Stimulated activated naive CD8-positive, alpha-beta T cell treated with anti-CD3 and anti-CD28 coated beads, Interleukin-15, amount 100 ng/mL, for 72 hours (primary cell): Measurements from ENCODE around the gene REN.

Experiments
- ATAC-seq: fragments of 150-1000 bp; cut with Tn5 transposase; 2 replicates; pipeline ENCODE4 v1.10.0; 2021; ENCODE audit warnings: mild to moderate bottlenecking, moderate library complexity
- DNase-seq, 2 donors: peaks; one replicate each; pipeline ENCODE4 v3.0.0; 2021 to 2022
- H3K27ac Mint-ChIP-seq, 2 donors: one replicate each; pipeline ENCODE4 v1.8.0; 2022; ENCODE audit warnings: mild to moderate bottlenecking in 2 of 2, mixed read lengths in 2 of 2, moderate library complexity in 2 of 2
- H3K27me3 Mint-ChIP-seq: one replicate; pipeline ENCODE4 v1.8.0; 2022; ENCODE audit warnings: mixed read lengths
- H3K4me1 Mint-ChIP-seq: one replicate; pipeline ENCODE4 v1.8.0; 2022; ENCODE audit warnings: mild to moderate bottlenecking, mixed read lengths
- H3K4me3 Mint-ChIP-seq, 2 donors: one replicate each; pipeline ENCODE4 v1.8.0; 2022; ENCODE audit warnings: mild to moderate bottlenecking in 2 of 2, mixed read lengths in 2 of 2, moderate library complexity in 1 of 2
- H3K9me3 Mint-ChIP-seq, 2 donors: one replicate each; pipeline ENCODE4 v1.8.0; 2022; ENCODE audit warnings: mixed read lengths in 2 of 2

The REN gene

GRCh38 chr1:204174958-204175357, 8.8 kb upstream of the REN start:
- peaks cover 20 to 38% of the 10 kb centered on the region in 2 donors for H3K9me3 Mint-ChIP-seq
- H3K27ac Mint-ChIP-seq = no peak overlapping the region
- no peaks in the 10 kb centered on the region for H3K4me1 Mint-ChIP-seq
- ATAC-seq (no peak), DNase-seq (no peak)
- H3K27me3 Mint-ChIP-seq = no peaks in the 10 kb centered on the region
- no peak overlapping the region for H3K4me3 Mint-ChIP-seq

- Mint-ChIP-seq H3K27ac (no peak overlapping the region), H3K9me3 (peaks cover 33 to 50% of the 10 kb centered on the region in 2 donors), H3K4me3 (no peak overlapping the region), H3K4me1 (no peaks in the 10 kb centered on the region), H3K27me3 (no peaks in the 10 kb centered on the region)
- DNase-seq (no peak), ATAC-seq (no peak)
Observed at GRCh38 chr1:204172404-204173029, 6.4 kb upstream of the REN start.

GRCh38 chr1:204171751-204172178, 5.6 kb upstream of the REN start:
- DNase-seq = no peak
- no peak for ATAC-seq
- Mint-ChIP-seq H3K27me3 (no peaks in the 10 kb centered on the region), H3K4me3 (no peak overlapping the region), H3K4me1 (no peaks in the 10 kb centered on the region), H3K27ac (no peak overlapping the region), H3K9me3 (peaks cover 37 to 55% of the 10 kb centered on the region in 2 donors)

- Mint-ChIP-seq H3K9me3 (peaks cover 37 to 55% of the 10 kb centered on the region in 2 donors), H3K27ac (no peak overlapping the region), H3K4me1 (no peaks in the 10 kb centered on the region), H3K4me3 (no peak overlapping the region), H3K27me3 (peaks cover 9% of the 10 kb centered on the region)
- DNase-seq (no peak), ATAC-seq (no peak)
Observed at GRCh38 chr1:204170494-204171155, 4.5 kb upstream of the REN start.

- DNase-seq = no peak
- Mint-ChIP-seq H3K9me3 (peaks cover 37 to 55% of the 10 kb centered on the region in 2 donors), H3K4me1 (no peaks in the 10 kb centered on the region), H3K27ac (no peak overlapping the region), H3K27me3 (peaks cover 14% of the 10 kb centered on the region), H3K4me3 (no peak overlapping the region)
- no peak for ATAC-seq
Observed at GRCh38 chr1:204169858-204170257, 3.7 kb upstream of the REN start.

- ATAC-seq = no peak
- peaks cover 30 to 44% of the 10 kb centered on the region in 2 donors for H3K9me3 Mint-ChIP-seq
Observed at GRCh38 chr1:204167730-204168129, 1.6 kb upstream of the REN start.

GRCh38 chr1:204162494-204163074, 3.6 kb downstream of the REN start:
- DNase-seq = peak; percentile 80 to 84
- Mint-ChIP-seq H3K4me1 (no peaks in the 10 kb centered on the region), H3K27me3 (peaks cover 14% of the 10 kb centered on the region), H3K9me3 (peaks cover 5 to 6% of the 10 kb centered on the region in 2 donors), H3K4me3 (no peak overlapping the region), H3K27ac (no peak overlapping the region)
- peak; percentile 89 for ATAC-seq

More at GRCh38 chr1:204167730-204168129, 1.6 kb upstream of the REN start:
- Mint-ChIP-seq H3K27me3 (peaks cover 14% of the 10 kb centered on the region), H3K4me3 (no peak overlapping the region), H3K4me1 (no peaks in the 10 kb centered on the region), H3K27ac (no peak overlapping the region)
- DNase-seq = no peak

- DNase-seq (no peak), ATAC-seq (no peak)
- no peaks in the 10 kb centered on the region for H3K4me1 Mint-ChIP-seq
- H3K27me3 Mint-ChIP-seq = peaks cover 14% of the 10 kb centered on the region
- no peaks in the 10 kb centered on the region for H3K9me3 Mint-ChIP-seq
- no peak overlapping the region for H3K27ac Mint-ChIP-seq
- no peak overlapping the region for H3K4me3 Mint-ChIP-seq
Observed at GRCh38 chr1:204161609-204162493, 4.3 kb downstream of the REN start.

GRCh38 chr1:204157962-204158361, 8.2 kb downstream of the REN start:
- Mint-ChIP-seq H3K27ac (no peak overlapping the region), H3K4me3 (no peak overlapping the region), H3K9me3 (no peaks in the 10 kb centered on the region), H3K4me1 (no peaks in the 10 kb centered on the region), H3K27me3 (no peaks in the 10 kb centered on the region)
- no peak for ATAC-seq
- no peak for DNase-seq

GRCh38 chr1:204155881-204156280, 10.3 kb downstream of the REN start:
- ATAC-seq (no peak), DNase-seq (no peak)
- Mint-ChIP-seq H3K4me1 (no peaks in the 10 kb centered on the region), H3K9me3 (no peaks in the 10 kb centered on the region), H3K4me3 (no peak overlapping the region), H3K27me3 (peaks cover 3% of the 10 kb centered on the region), H3K27ac (no peak overlapping the region)

- DNase-seq (no peak), ATAC-seq (no peak)
- peaks cover 10% of the 10 kb centered on the region for H3K27me3 Mint-ChIP-seq
- no peak overlapping the region for H3K4me3 Mint-ChIP-seq
- H3K9me3 Mint-ChIP-seq = no peaks in the 10 kb centered on the region
- H3K4me1 Mint-ChIP-seq = peaks cover 5% of the 10 kb centered on the region
- H3K27ac Mint-ChIP-seq = no peak overlapping the region
Observed at GRCh38 chr1:204154568-204155255, 11.4 kb downstream of the REN start.

GRCh38 chr1:204153667-204154066, 12.5 kb downstream of the REN start:
- no peak for DNase-seq
- Mint-ChIP-seq H3K9me3 (no peaks in the 10 kb centered on the region), H3K27ac (no peak overlapping the region), H3K27me3 (peaks cover 10% of the 10 kb centered on the region), H3K4me3 (no peak overlapping the region), H3K4me1 (peaks cover 5% of the 10 kb centered on the region)
- no peak for ATAC-seq

GRCh38 chr1:204152310-204153044, 13.7 kb downstream of the REN start:
- Mint-ChIP-seq H3K4me3 (peak overlapping the region; percentile 76 to 82), H3K27me3 (peaks cover 10% of the 10 kb centered on the region), H3K9me3 (no peaks in the 10 kb centered on the region), H3K27ac (peak overlapping the region in 1 of 2 donors; percentile 63), H3K4me1 (peaks cover 5% of the 10 kb centered on the region)
- DNase-seq = no peak
- ATAC-seq = peak; percentile 27

GRCh38 chr1:204151552-204152309, 14.4 kb downstream of the REN start, which contains the start of gene ETNK2:
ETNK2 (minus strand) TSS chr1:204152044; CDS start chr1:204151852, 192 bp downstream.
- ATAC-seq (peak; percentile 62), DNase-seq (peak; percentile 40 to 53)
- H3K9me3 Mint-ChIP-seq = no peaks in the 10 kb centered on the region
- peaks cover 5% of the 10 kb centered on the region for H3K4me1 Mint-ChIP-seq
- H3K27me3 Mint-ChIP-seq = peaks cover 10% of the 10 kb centered on the region
- H3K27ac Mint-ChIP-seq = peak within 1 kb of the TSS in 1 of 2 donors; percentile 63
- peak within 1 kb of the TSS; percentile 76 to 82 for H3K4me3 Mint-ChIP-seq
